ENCODE data around the gene MPHOSPH8.
"Not testable (repeated sequence)": the region's sequence is repeated elsewhere in the genome, so short reads cannot be mapped to it uniquely, and the experiment has no call there.

The MPHOSPH8 gene

DNA sequence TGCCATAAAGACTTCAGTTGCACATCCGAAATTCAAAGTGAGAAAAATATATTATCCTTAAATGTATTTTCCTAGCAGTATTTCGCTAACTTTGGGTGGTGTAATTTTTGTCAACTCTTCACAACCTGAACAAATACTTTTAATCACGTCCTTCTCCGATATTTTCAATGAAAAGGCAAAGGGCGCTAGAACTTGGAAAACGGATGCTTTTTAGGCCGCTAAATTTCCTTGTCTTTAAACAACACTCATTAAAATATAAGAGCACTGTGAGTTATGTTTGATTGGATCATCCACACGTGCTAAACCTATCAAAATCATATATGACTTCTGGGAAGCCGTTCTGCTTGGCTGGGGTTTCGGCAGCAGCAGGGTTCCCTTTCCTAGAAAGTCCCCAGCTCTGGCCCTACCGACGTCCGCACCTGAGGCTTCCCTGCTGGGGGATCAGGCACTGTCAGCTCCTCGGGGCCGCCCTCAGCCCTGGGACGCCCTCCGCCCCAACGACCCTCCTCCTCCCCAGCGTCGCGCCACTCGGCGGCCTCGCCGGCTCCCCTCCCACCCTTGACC, 462 bp upstream of the MPHOSPH8 start:
- peak overlapping the region; percentile 73 for H3K27ac ChIP-seq

GRCh38 chr13:19634256-19634740, 839 bp downstream of the MPHOSPH8 start:
- H3K27ac ChIP-seq, result peak overlapping the region; percentile 73
- TF ChIP-seq, protein P1, sequence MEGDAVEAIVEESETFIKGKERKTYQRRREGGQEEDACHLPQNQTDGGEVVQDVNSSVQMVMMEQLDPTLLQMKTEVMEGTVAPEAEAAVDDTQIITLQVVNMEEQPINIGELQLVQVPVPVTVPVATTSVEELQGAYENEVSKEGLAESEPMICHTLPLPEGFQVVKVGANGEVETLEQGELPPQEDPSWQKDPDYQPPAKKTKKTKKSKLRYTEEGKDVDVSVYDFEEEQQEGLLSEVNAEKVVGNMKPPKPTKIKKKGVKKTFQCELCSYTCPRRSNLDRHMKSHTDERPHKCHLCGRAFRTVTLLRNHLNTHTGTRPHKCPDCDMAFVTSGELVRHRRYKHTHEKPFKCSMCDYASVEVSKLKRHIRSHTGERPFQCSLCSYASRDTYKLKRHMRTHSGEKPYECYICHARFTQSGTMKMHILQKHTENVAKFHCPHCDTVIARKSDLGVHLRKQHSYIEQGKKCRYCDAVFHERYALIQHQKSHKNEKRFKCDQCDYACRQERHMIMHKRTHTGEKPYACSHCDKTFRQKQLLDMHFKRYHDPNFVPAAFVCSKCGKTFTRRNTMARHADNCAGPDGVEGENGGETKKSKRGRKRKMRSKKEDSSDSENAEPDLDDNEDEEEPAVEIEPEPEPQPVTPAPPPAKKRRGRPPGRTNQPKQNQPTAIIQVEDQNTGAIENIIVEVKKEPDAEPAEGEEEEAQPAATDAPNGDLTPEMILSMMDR (IDR thresholded peaks at IDR 0.05), result no peak
- TF ChIP-seq ZFX (IDR thresholded peaks at IDR 0.05; ENCODE audit: borderline replicate concordance), result no peak

More for the DNA sequence above, 462 bp upstream of the MPHOSPH8 start:
- TF ChIP-seq, protein P1 (IDR thresholded peaks at IDR 0.05), result no peak
- no peak for TF ChIP-seq ZFX (IDR thresholded peaks at IDR 0.05; ENCODE audit: borderline replicate concordance)

GRCh38 chr13:19635926-19636325, 2.5 kb downstream of the MPHOSPH8 start:
- not testable (repeated sequence) for H3K27ac ChIP-seq

DNA sequence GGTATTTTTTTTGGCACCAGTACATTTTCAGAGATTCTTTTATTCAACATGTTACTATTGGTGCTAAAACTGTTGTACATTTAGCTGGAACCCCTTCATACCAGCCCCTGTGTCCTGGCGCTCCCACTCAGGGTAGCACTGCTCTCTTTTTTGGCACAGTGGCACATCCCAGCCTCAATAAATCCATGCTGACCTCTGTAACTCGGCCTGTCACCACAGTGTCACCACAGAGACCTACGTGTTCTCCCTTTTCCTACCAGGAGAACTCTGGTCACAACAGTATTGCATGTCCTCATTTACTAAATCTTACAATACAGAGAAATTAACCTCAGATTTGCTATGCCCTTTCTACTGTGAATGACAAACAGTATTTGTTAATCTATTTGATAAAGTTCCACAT, 10.2 kb downstream of the MPHOSPH8 start:
- TF ChIP-seq ZFX (IDR thresholded peaks at IDR 0.05; ENCODE audit: borderline replicate concordance), result no peak
- TF ChIP-seq, protein P1 (IDR thresholded peaks at IDR 0.05), result no peak

GRCh38 chr13:19645000-19645399, 11.5 kb downstream of the MPHOSPH8 start:
- no peak for TF ChIP-seq ZFX (IDR thresholded peaks at IDR 0.05; ENCODE audit: borderline replicate concordance)
- TF ChIP-seq, protein P1 (IDR thresholded peaks at IDR 0.05), result no peak
- no peak overlapping the region for H3K27ac ChIP-seq

More for the DNA sequence above, 10.2 kb downstream of the MPHOSPH8 start:
- H3K27ac ChIP-seq, result no peak overlapping the region

- no peak overlapping the region for H3K27ac ChIP-seq
- no peak for TF ChIP-seq ZFX (IDR thresholded peaks at IDR 0.05; ENCODE audit: borderline replicate concordance)
Observed at GRCh38 chr13:19646063-19646462, 12.6 kb downstream of the MPHOSPH8 start.

DNA sequence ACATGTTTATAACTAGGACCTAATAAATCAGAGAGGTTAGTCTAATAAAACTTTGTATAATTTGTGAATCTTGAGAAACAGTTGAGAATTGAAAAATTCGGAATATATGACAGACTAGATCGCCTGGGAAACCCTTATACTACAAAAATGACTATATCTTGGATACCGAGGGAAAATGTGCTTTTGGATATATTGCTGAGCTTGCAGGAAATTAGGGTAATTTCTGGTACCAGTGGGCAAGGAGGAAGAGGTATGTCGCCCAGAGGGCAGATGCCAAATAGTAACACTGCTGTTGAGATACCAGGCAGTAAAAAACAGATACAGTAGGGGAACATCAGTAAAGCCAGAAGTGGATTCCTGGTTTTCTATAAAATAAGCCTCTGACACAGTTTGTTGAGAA, 17.3 kb downstream of the MPHOSPH8 start:
- no peak for TF ChIP-seq ZFX (IDR thresholded peaks at IDR 0.05; ENCODE audit: borderline replicate concordance)
- TF ChIP-seq, protein P1 (IDR thresholded peaks at IDR 0.05), result no peak
- H3K27ac ChIP-seq, result no peak overlapping the region

DNA sequence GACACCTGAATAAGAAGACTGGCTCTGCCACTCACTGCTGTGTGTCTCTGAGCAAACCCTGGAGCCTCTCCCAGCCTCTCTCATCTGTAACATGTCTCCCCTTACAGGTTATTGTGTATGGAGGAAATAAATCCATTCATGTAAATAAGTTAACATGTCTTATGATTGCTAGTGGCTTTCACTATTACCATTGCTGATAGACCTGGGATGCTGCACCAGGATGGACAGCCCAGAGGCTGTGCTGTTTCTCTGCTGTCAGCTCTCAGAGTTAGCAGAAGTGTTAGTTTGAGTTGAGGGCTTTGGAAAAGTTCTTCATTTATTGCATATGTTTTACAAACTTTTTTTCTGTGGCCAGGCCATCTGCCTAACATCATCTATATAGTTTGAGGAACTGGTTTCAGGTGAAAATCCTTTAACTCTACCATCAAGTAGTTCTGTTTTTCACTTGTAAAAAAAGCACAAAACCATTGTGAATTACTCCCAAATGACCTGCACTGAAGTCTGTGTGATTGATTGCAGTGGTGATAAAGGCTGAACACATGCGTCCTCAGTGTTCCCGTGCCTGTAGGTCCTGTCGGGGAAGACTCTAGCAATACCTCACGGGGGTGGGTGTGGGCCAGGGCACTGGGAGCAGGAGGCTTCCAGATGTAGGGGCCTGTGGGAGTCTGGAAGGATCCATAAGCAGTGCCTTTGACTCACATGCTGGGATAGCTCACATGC, 24.6 kb downstream of the MPHOSPH8 start:
- TF ChIP-seq, protein P1 (IDR thresholded peaks at IDR 0.05), result no peak
- no peak overlapping the region for H3K27ac ChIP-seq
